GM19324 (cell line): ENCODE results near the gene KATNBL1.
"Not testable (repeated sequence)": the region's sequence is repeated elsewhere in the genome, so short reads cannot be mapped to it uniquely, and the experiment has no call there.

Source experiments
- ATAC-seq: cut with Tn5 transposase; IDR thresholded peaks from one replicate; pipeline ENCODE4 v1.9.1; 2021; ENCODE audit warnings: mild to moderate bottlenecking, moderate library complexity; ENCODE audit not compliant: unreplicated experiment, low FRiP score

The KATNBL1 gene

DNA sequence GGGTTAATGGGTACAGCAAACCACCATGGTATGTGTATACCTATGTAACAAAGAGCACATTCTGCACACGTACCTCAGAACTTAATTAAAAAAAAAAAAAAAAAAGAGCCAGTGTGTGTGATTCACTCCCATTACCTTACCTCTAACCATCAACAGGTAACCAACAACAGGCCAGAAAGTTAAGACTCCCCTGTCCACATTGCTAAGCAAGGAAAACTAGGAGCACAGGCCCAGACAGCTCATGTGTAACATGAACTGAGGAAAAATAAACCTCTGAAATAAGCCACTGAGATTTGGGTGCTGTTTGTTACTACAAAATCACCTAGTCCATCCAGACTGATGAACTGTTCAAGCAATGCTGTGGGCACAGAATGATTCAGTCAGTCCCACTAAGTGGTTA is 6.0 kb downstream of the KATNBL1 start:
- ATAC-seq, result no peak

DNA sequence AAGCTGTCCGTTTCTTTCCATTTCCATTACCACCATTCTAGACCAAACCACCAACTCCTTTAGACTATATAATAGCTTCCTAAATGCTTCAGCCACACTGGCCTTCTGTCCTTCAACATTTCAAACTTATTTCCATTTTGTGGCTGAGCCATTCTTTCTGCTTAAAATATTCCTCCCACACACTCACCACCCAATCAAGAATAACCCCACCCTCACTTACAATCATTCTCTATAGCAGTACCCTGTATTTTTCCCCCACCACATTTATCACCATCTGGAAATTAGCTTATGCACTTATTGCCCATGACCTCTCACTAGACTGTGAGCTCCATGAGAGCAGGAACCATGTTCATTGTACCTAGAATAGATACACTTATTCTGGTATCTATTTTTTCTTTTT is 6.6 kb downstream of the KATNBL1 start:
- ATAC-seq, result no peak

- not testable (repeated sequence) for ATAC-seq
These were observed 16.6 kb downstream of the KATNBL1 start for GRCh38 chr15:34193272-34193671.

DNA sequence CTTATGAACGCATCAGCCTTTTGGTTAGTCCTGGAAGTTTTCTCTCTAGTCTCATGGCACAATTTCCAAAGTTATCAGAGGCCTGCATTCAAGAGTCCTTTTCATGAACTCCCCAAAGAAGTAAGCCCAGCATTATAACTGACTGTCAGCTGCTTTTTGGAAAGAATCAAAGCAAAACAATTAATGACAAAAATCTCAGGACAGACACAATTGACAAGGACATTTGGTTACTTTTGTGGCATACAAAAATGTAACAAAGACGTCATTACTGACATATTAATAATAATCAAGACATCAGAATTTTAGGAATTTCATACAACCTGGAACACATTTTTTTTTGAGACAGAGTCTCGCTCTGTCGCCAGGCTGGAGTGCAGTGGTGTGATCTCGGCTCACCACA is 21.2 kb downstream of the KATNBL1 start:
- ATAC-seq, result no peak

GRCh38 chr15:34185666-34186065 is 24.2 kb downstream of the KATNBL1 start:
- ATAC-seq, result no peak

DNA sequence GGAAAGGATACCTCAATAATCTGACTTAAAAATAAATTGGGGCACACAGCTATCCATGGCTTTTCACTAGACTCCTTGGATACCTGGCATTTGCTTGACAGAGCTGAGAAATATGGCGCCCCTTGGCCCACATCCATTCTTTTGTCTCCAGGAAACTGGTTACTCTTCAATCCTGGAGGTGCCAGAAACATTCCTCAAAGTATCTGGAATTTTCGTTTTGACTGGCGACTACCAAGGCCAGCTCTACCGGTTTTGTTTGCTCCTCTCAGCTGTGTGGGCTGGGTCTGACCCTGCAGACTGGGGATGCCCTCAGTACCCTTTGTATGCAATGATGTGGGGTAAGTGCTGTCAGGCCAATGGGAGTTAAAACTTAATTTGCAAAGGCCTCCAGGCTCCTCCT is 27.0 kb downstream of the KATNBL1 start:
- no peak for ATAC-seq

DNA sequence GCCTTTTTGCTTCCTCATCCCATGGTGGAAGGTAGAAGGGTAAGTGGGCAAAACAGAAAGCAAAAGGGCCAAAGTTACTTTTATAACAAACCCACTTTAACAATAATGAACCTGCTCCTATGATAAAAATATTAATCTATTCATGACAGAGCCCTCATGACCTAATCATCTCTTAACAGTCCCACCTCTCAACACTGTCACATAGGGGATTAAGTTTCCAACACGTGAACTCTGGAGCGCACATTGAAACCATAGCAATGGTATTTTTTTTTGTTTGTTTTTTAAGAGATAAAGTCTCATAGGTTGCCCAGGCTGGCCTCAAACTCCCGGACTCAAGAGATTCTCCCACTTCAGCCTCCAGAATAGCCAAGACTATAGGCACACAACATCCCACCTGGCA is 30.7 kb downstream of the KATNBL1 start:
- ATAC-seq, result no peak

DNA sequence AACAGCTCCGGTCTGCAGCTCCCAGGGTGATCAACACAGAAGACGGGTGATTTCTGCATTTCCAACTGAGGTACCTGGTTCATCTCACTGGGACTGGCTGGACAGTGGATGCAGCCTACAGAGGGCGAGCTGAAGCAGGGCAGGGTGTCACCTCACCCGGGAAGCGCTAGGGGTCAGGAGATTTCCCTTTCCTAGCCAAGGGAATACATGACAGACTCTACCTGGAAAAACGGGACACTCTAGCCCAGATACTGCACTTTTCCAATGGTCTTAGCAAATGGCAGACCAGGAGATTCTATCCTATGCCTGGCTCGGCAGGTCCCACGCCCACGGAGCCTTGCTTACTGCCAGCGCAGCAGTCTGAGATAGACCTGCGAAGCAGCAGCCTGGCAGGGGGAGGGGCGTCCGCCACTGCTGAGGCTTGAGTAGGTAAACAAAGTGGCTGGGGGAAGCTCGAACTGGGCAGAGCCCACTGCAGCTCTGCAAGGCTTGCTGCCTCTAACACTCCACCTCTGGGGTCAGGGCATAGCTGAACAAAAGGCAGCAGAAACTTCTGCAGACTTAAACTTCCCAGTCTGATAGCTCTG is 43.8 kb downstream of the KATNBL1 start:
- ATAC-seq, result not testable (repeated sequence)

GRCh38 chr15:34161329-34161963 is 48.5 kb downstream of the KATNBL1 start:
- ATAC-seq, result no peak

- no peak for ATAC-seq
These were observed 49.2 kb downstream of the KATNBL1 start for GRCh38 chr15:34160735-34161134.

- ATAC-seq, result no peak
These were observed 51.5 kb downstream of the KATNBL1 start for GRCh38 chr15:34158355-34158754.

- ATAC-seq, result no peak
These were observed 54.0 kb downstream of the KATNBL1 start for GRCh38 chr15:34155859-34156258.

GRCh38 chr15:34154725-34155204 is 55.1 kb downstream of the KATNBL1 start:
- no peak for ATAC-seq

DNA sequence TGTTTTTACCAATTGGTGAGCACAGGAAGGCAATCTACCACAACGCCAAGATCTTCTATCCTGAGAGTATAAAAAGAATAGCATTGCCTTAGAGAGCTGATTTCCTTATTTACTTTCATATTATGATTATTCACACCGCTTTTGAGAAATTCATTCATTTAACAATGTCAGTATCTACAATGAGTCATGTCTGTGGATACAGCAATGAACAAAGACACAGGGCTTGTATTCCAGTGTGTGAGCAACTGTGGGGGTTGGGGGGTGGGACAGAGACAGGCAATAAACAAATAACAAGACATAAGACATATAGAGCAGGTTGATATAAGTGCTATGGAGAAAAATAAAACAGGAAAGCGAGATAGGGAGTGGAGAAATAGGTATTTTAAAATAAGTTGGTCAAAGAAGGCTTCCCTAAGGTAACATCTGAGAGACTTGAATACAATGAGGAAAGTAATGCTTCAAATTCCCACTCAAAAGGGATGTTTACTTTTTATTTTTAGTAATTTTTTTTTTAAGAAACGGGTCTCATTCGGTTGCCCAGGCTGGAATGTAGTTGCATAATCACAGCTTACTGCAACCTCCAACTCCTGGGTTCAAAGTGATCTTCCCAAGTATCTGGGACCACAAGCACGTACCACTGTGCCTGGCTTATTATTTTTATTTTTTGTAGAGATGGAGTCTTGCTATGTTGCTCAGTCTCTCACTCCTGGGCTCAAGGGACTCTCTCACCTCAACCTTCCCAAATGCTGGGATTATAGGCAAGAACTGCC is 62.3 kb downstream of the KATNBL1 start:
- no peak for ATAC-seq

DNA sequence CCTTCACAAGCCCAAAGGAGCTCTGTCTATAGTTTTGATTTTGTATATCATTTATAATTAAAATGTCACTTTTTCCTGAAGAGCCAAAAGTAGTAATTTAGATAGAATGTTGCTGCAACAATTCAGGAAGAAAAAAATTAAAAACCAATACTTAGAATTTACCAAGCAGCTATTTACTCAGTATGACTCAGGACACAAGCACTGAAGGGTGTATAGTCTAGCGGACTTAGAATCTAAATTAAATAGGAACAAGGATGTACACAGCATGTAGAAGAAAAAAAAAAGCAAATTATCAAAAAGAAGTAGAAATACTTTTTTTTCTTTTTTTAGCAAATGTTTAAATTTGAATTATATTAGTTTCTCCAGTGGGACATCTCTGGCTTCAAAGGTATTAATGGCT is 76.4 kb downstream of the KATNBL1 start:
- no peak for ATAC-seq

DNA sequence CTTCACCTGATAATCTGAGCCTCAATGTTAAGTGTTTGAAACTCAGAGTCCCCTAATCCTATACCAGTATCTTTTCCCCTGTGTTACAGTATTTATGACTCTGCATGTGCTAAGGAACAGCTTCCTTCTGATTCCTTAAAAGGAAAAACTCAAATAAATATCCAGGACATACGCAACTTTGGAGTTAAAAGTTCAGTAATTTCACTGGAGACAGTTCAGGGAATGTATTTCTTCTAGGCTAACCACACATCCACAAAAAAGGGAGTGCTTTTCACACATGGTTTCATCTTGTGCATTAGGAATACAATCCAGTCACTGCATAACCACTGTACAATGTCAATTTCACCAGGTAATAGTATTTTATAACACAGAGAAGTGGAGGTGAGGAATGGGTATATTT is 77.0 kb downstream of the KATNBL1 start:
- no peak for ATAC-seq

DNA sequence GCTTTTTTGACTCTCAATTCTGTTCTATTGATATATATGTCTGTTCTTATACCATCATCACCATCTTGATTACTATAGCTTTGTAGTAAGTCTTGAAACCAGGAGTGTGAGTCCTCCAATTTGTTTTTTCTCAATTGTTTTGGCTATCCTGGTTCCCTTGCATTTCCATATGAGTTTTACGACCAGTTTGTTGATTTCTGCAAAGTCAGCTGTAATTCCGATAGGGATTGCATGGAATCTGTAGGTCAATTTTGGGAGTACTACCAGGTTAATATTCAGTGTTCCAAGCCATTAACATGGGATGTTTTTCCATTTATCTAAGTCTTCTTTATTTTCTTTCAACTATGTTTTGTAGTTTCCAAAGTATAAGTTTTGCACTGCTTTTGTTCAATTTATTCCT is 81.0 kb downstream of the KATNBL1 start:
- ATAC-seq, result no peak

- no peak for ATAC-seq
These were observed 83.4 kb downstream of the KATNBL1 start for GRCh38 chr15:34126522-34126921.

DNA sequence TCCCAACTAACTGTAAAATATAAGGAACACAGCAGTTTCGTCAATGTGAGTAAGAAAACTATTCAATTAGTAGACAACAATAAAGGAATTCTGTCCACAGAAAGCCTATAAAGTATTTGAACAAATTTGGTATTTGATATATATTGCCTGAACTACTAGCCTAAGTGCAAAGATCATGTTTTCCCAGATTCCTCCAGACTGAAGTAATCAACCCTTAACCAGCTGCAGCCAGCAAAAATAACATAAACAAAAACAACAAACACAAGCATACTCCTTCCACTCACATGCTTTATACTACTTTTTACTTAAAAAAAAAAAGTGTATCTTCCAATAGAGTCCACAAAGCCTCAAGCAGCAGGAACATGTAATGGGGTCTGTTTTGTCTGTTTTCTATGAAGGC is 84.0 kb downstream of the KATNBL1 start:
- no peak for ATAC-seq

- no peak for ATAC-seq
These were observed 85.2 kb downstream of the KATNBL1 start for GRCh38 chr15:34124651-34125050.

GRCh38 chr15:34122771-34123183 is 87.1 kb downstream of the KATNBL1 start:
- no peak for ATAC-seq

GRCh38 chr15:34121786-34122185 is 88.1 kb downstream of the KATNBL1 start:
- not testable (repeated sequence) for ATAC-seq
